Medulla oblongata (tissue), 1 donor: ENCODE measurements around the gene TRIM46.
A peak's percentile ranks its signal among the peaks of the same experiment; 100 is the strongest.

Experiments
- DNase-seq: peaks from one replicate; pipeline ENCODE4 v3.0.0-alpha.2; 2015; ENCODE audit errors: extremely low spot score

TRIM46 gene

GRCh38 chr1:155171836-155172731 lies 1.6 kb upstream of the TRIM46 start:
- DNase-seq = no peak

GRCh38 chr1:155172732-155173477 lies 744 bp upstream of the TRIM46 start, which contains the start of gene KRTCAP2:
TSS of gene KRTCAP2 (minus strand) at chr1:155173304. CDS start at chr1:155173224, 80 bp downstream.
- DNase-seq = peak; percentile 97

GRCh38 chr1:155174324-155175280 lies 953 bp downstream of the TRIM46 start:
- peak; percentile 42 for DNase-seq

GRCh38 chr1:155175281-155175926 lies 1.8 kb downstream of the TRIM46 start:
- DNase-seq = no peak

- DNase-seq = no peak
Measured at GRCh38 chr1:155175927-155176371, 2.3 kb downstream of the TRIM46 start.

GRCh38 chr1:155176544-155177071 lies 3.0 kb downstream of the TRIM46 start:
- peak; percentile 87 for DNase-seq

- no peak for DNase-seq
Measured at GRCh38 chr1:155177192-155177917, 3.7 kb downstream of the TRIM46 start.

- DNase-seq = no peak
Measured at GRCh38 chr1:155177918-155178281, 4.3 kb downstream of the TRIM46 start.

- no peak for DNase-seq
Measured at GRCh38 chr1:155178441-155179111, 4.9 kb downstream of the TRIM46 start.

GRCh38 chr1:155179112-155180031 lies 5.7 kb downstream of the TRIM46 start:
- no peak for DNase-seq

- DNase-seq = no peak
Measured at GRCh38 chr1:155181371-155182051, 7.9 kb downstream of the TRIM46 start.

- DNase-seq = no peak
Measured at GRCh38 chr1:155182052-155182550, 8.5 kb downstream of the TRIM46 start.

- DNase-seq = no peak
Measured at GRCh38 chr1:155183775-155184221, 10.1 kb downstream of the TRIM46 start.

GRCh38 chr1:155184351-155184811 lies 10.7 kb downstream of the TRIM46 start:
- no peak for DNase-seq

GRCh38 chr1:155184835-155185782 lies 11.5 kb downstream of the TRIM46 start:
- no peak for DNase-seq

GRCh38 chr1:155185783-155186066 lies 12.1 kb downstream of the TRIM46 start:
- no peak for DNase-seq
